ENCODE data around the gene CEP68.

The CEP68 gene

GRCh38 chr2:65056215-65057053 lies at the start of gene CEP68:
CEP68 (plus strand) TSS chr2:65056416; CDS start chr2:65069445, 13,029 bp downstream.
- TF ChIP-seq CTCF (IDR thresholded peaks at IDR 0.05; ENCODE audit: insufficient read depth, missing control alignments): no peak
- FAIRE-seq (no peak), DNase-seq (ENCODE audit: insufficient read length, low spot score) (peak; percentile 94)

- no peak for FAIRE-seq
- no peak for TF ChIP-seq CTCF (IDR thresholded peaks at IDR 0.05; ENCODE audit: insufficient read depth, missing control alignments)
- no peak for DNase-seq (ENCODE audit: insufficient read length, low spot score)
Measured at GRCh38 chr2:65013776-65014175, 42.4 kb upstream of the CEP68 start.

GRCh38 chr2:65015731-65016130 lies 40.5 kb upstream of the CEP68 start:
- FAIRE-seq (no peak), DNase-seq (ENCODE audit: insufficient read length, low spot score) (no peak)
- no peak for TF ChIP-seq CTCF (IDR thresholded peaks at IDR 0.05; ENCODE audit: insufficient read depth, missing control alignments)

GRCh38 chr2:65016789-65017188 lies 39.4 kb upstream of the CEP68 start:
- no peak for TF ChIP-seq CTCF (IDR thresholded peaks at IDR 0.05; ENCODE audit: insufficient read depth, missing control alignments)
- DNase-seq (ENCODE audit: insufficient read length, low spot score): no peak
- no peak for FAIRE-seq

GRCh38 chr2:65017335-65017734 lies 38.9 kb upstream of the CEP68 start:
- no peak for FAIRE-seq
- no peak for DNase-seq (ENCODE audit: insufficient read length, low spot score)
- peak; percentile 3 for TF ChIP-seq CTCF (IDR thresholded peaks at IDR 0.05; ENCODE audit: insufficient read depth, missing control alignments)

- FAIRE-seq (no peak), DNase-seq (ENCODE audit: insufficient read length, low spot score) (no peak)
- TF ChIP-seq CTCF (IDR thresholded peaks at IDR 0.05; ENCODE audit: insufficient read depth, missing control alignments): no peak
Measured at GRCh38 chr2:65018141-65018582, 38.1 kb upstream of the CEP68 start.

GRCh38 chr2:65019010-65019409 lies 37.2 kb upstream of the CEP68 start:
- DNase-seq (ENCODE audit: insufficient read length, low spot score) (no peak), FAIRE-seq (no peak)
- TF ChIP-seq CTCF (IDR thresholded peaks at IDR 0.05; ENCODE audit: insufficient read depth, missing control alignments): no peak
